Neural cell (in vitro differentiated cells): Measurements from ENCODE around the gene ACY1. TPM values are rescaled to one million over a fixed set of nuclear protein-coding genes. Genes with fewer than 3 reads are reported as not detected.

ENCODE experiments used
- H2AFZ ChIP-seq: fragments of 200-600, 300-800 bp; sonication (generic), shearing (Covaris generic); 2 replicates; pipeline ENCODE4 v1.6.0; 2014; ENCODE audit warnings: low read depth, mild to moderate bottlenecking, antibody characterized with exemption, low read length, moderate library complexity
- H3F3A ChIP-seq: fragments of 200-600 bp; shearing (Covaris generic); 2 replicates; pipeline ENCODE4 v1.6.1; 2016; ENCODE audit warnings: mild to moderate bottlenecking, moderate library complexity, mixed read lengths, antibody characterized with exemption, low read length; ENCODE audit not compliant: insufficient read depth, poor library complexity, severe bottlenecking
- H3K27ac ChIP-seq: fragments of 200-600, 300-800 bp; sonication (generic), shearing (Covaris generic); 2 replicates; pipeline ENCODE4 v1.5.1; 2014; ENCODE audit warnings: mild to moderate bottlenecking, low read length, moderate library complexity
- H3K27me3 ChIP-seq: fragments of 300-800, 200-600 bp; sonication (generic), shearing (Covaris generic); 2 replicates; pipeline ENCODE4 v1.6.0; 2014; ENCODE audit warnings: mild to moderate bottlenecking, low read depth, low read length, moderate library complexity; ENCODE audit not compliant: insufficient read depth
- H3K36me3 ChIP-seq: fragments of 300-800, 200-600 bp; sonication (generic), shearing (Covaris generic); 2 replicates; pipeline ENCODE4 v1.5.1; 2014; ENCODE audit warnings: mild to moderate bottlenecking, antibody characterized with exemption, low read length, moderate library complexity; ENCODE audit not compliant: insufficient read depth
- H3K4me2 ChIP-seq: fragments of 300-800, 200-600 bp; sonication (generic), shearing (Covaris generic); 2 replicates; pipeline ENCODE4 v1.6.0; 2014; ENCODE audit warnings: mild to moderate bottlenecking, low read length
- H3K4me3 ChIP-seq: fragments of 300-800, 200-600 bp; sonication (generic), shearing (Covaris generic); 2 replicates; pipeline ENCODE4 v1.5.1; 2014; ENCODE audit warnings: mild to moderate bottlenecking, low read length, moderate library complexity
- H3K79me2 ChIP-seq: fragments of 200-600 bp; shearing (Covaris generic); replicated peaks from 2 replicates; pipeline ENCODE4 v1.6.0; 2014; ENCODE audit warnings: mild to moderate bottlenecking, low read length, moderate library complexity; ENCODE audit not compliant: insufficient read depth
- H3K9ac ChIP-seq: fragments of 300-800, 200-600 bp; sonication (generic), shearing (Covaris generic); 2 replicates; pipeline ENCODE4 v1.6.1; 2016; ENCODE audit warnings: mild to moderate bottlenecking, low read length, mixed read lengths
- H3K9me2 ChIP-seq: fragments of 200-600 bp; shearing (Covaris generic); 2 replicates; pipeline ENCODE4 v1.6.1; 2016; ENCODE audit warnings: mild to moderate bottlenecking, low read length, mixed read lengths; ENCODE audit not compliant: insufficient read depth
- H3K9me3 ChIP-seq: fragments of 200-600, 300-800 bp; sonication (generic), shearing (Covaris generic); 2 replicates; pipeline ENCODE4 v1.6.1; 2016; ENCODE audit warnings: mild to moderate bottlenecking, mixed run types, low read length, moderate library complexity, mixed read lengths
- H4K20me1 ChIP-seq: fragments of 200-600 bp; shearing (Covaris generic); 2 replicates; pipeline ENCODE4 v1.6.1; 2016; ENCODE audit warnings: mild to moderate bottlenecking, mixed run types; ENCODE audit not compliant: insufficient read depth
- CTCF ChIP-seq: fragments of 450-650 bp; IDR thresholded peaks from 2 replicates; pipeline ENCODE4 v1.5.1; 2014; ENCODE audit warnings: antibody characterized with exemption, mild to moderate bottlenecking, moderate library complexity; ENCODE audit not compliant: poor library complexity, severe bottlenecking
- EP300 ChIP-seq: fragments of 450-650 bp; conservative IDR thresholded peaks from 2 replicates; pipeline ENCODE4 v1.6.1; 2014; ENCODE audit warnings: antibody characterized with exemption, mild to moderate bottlenecking, moderate library complexity; ENCODE audit not compliant: poor library complexity, severe bottlenecking
- EZH2 ChIP-seq: fragments of 200-600, 300-800 bp; shearing (Covaris generic), sonication (generic); IDR thresholded peaks from 2 replicates; pipeline ENCODE4 v1.6.1; 2014; ENCODE audit warnings: antibody characterized with exemption, low read length, borderline replicate concordance, mild to moderate bottlenecking; ENCODE audit not compliant: insufficient read depth, poor library complexity, severe bottlenecking
- MXI1 ChIP-seq: fragments of 450-650 bp; conservative IDR thresholded peaks from 2 replicates; pipeline ENCODE4 v1.6.1; 2014; ENCODE audit warnings: antibody characterized with exemption, mild to moderate bottlenecking; ENCODE audit not compliant: poor library complexity, severe bottlenecking
- POLR2AphosphoS5 ChIP-seq: IDR thresholded peaks from 2 replicates; pipeline ENCODE4 v1.6.1; 2012
- RAD21 ChIP-seq: fragments of 450-650 bp; conservative IDR thresholded peaks from 2 replicates; pipeline ENCODE4 v1.6.1; 2014; ENCODE audit warnings: antibody characterized with exemption, mild to moderate bottlenecking, moderate library complexity
- REST ChIP-seq: IDR thresholded peaks from 2 replicates; pipeline ENCODE4 v1.6.1; 2012; ENCODE audit warnings: borderline replicate concordance
- SMC3 ChIP-seq: fragments of 450-650 bp; conservative IDR thresholded peaks from 2 replicates; pipeline ENCODE4 v1.6.1; 2014; ENCODE audit warnings: antibody characterized with exemption, mild to moderate bottlenecking, moderate library complexity; ENCODE audit not compliant: poor library complexity
- TAF1 ChIP-seq: IDR thresholded peaks from 2 replicates; pipeline ENCODE4 v1.6.1; 2012; ENCODE audit warnings: low read depth
- polyA plus RNA-seq: library from polyadenylated mRNA; depleted of rRNA; stranded (reverse); fragments of >200 nt; gene quantifications from 2 replicates; pipeline ENCODE4 v1.2.3, GENCODE V29; 2014

Gene ACY1
- polyA plus RNA-seq, 1 donor from 2014 or later, result 14.4 TPM

- Histone ChIP-seq H3K27ac (no peak overlapping the region), H3K79me2 (no peaks in the 10 kb centered on the region), H3K9ac (no peak overlapping the region), H3K27me3 (peaks cover 14% of the 10 kb centered on the region), H3F3A (no peaks in the 10 kb centered on the region), H3K36me3 (no peaks in the 10 kb centered on the region), H3K9me2 (no peaks in the 10 kb centered on the region), H4K20me1 (no peaks in the 10 kb centered on the region), H3K4me2 (no peak overlapping the region), H3K9me3 (no peaks in the 10 kb centered on the region), H2AFZ (no peak overlapping the region), H3K4me3 (no peak overlapping the region)
- TF ChIP-seq CTCF (no peak), TAF1 (no peak), EZH2 (no peak), EP300 (no peak), POLR2AphosphoS5 (no peak), REST (no peak), RAD21 (no peak), MXI1 (no peak), SMC3 (no peak)
Measured at GRCh38 chr3:51953445-51953844, 29.9 kb upstream of the ACY1 start.

DNA sequence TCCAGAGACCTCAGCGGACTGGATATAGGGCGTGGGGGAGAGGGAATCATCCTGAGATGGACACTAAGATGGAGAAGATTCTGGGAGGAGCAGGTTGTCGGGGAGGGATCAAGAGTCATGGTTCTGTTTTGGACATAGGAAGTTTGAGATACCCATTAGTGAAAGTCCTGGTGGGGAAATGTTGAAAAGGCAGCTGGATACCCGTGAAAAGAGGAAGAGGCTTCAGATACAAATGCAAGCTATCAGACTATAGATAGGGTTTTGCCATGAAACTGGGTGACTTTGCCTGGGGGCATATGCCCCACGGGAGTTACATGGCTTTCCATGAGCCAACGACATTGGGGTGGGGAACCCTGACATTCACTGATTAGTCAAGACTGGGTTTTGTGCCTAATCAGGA, 29.2 kb upstream of the ACY1 start:
- Histone ChIP-seq H3K9me2 (no peaks in the 10 kb centered on the region), H3K27ac (no peak overlapping the region), H2AFZ (no peak overlapping the region), H3K79me2 (no peaks in the 10 kb centered on the region), H3K4me3 (no peak overlapping the region), H3F3A (no peaks in the 10 kb centered on the region), H3K27me3 (peaks cover 14% of the 10 kb centered on the region), H3K9me3 (no peaks in the 10 kb centered on the region), H3K9ac (no peak overlapping the region), H3K36me3 (no peaks in the 10 kb centered on the region), H4K20me1 (no peaks in the 10 kb centered on the region), H3K4me2 (no peak overlapping the region)
- TF ChIP-seq REST (no peak), EZH2 (no peak), CTCF (no peak), MXI1 (no peak)
